Kidney tubule cell (primary cell): ENCODE data around the gene CDKL5.
"Not testable (repeated sequence)": the region's sequence is repeated elsewhere in the genome, so short reads cannot be mapped to it uniquely, and the experiment has no call there.

Experiments used
- DNase-seq: peaks from one replicate; pipeline ENCODE4 v3.0.0-alpha.2; 2018; ENCODE audit warnings: low spot score

CDKL5 gene

DNA sequence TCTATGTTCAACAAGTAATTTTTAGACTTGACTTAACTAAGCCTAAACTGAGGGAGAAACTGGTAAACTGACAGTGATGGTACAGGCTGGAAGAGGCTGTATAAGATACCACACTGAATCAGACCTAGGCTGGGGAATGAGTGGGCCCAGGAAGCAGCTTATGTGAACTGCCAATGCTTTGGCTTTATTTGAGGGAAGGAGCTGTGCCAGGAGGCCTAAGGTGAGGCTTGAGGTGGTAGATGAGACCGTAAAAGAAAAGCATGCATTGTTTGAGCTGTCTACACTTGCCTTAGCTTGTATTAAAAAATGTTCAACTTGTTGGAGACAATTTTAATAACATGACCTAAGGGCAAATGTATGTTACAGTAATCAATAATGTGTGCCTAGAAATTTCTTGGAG, 150.3 kb downstream of the CDKL5 start:
- no peak for DNase-seq

DNA sequence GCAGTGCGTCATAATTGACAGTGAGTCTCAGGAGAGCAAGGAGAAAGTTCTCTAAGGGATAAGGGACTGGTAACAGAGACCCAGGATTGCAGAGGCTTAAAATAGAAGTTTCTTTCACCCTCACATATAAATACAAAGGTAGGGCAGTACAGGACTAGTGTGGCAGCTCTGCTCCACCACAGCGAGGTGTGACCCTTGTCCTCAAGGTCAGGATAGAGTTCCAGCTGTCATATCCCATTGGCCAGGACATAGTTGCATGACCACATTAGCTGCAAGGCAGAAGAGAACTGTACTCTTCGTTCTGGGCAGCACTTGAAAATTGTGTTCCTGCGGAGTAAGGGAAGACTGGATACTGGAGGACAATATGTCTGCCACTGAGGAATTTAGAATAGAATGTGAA, 152.0 kb downstream of the CDKL5 start:
- DNase-seq: no peak

DNA sequence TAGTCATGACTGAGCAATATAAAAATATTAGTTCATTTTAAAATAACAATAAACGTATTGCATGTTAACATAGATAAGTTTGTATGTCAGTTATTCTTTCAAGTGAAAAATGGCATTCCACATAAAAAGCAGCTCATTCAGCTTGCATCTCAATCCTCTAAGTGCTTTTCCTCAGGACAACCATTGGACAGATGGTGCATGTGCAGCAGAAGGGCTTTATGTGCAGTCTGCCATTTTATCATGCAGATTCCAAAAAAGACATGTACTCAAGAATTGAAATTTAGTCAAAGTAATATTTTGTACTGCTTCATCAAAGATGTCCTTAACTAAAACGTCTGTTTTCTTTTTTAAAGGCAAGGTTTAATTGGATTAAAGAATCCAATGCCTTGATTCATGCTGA, 153.1 kb downstream of the CDKL5 start:
- DNase-seq: no peak

DNA sequence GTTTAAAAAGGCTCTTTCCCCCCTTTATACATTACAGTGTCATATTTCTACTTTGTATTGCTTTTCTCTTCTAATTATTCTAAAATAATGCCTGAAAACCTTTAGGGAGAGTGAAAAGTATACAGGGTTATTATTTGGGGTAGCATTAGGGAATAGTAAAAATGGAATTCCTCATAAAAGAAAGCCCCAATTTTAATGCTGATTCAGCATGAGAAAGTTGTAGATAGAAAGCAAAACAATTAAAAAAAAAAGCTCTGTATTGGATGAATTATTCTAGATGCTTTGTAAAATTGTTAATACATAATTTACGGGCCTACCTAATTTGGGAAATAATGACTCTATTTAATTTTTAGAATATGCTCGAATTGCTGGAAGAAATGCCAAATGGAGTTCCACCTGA, 154.1 kb downstream of the CDKL5 start:
- no peak for DNase-seq

DNA sequence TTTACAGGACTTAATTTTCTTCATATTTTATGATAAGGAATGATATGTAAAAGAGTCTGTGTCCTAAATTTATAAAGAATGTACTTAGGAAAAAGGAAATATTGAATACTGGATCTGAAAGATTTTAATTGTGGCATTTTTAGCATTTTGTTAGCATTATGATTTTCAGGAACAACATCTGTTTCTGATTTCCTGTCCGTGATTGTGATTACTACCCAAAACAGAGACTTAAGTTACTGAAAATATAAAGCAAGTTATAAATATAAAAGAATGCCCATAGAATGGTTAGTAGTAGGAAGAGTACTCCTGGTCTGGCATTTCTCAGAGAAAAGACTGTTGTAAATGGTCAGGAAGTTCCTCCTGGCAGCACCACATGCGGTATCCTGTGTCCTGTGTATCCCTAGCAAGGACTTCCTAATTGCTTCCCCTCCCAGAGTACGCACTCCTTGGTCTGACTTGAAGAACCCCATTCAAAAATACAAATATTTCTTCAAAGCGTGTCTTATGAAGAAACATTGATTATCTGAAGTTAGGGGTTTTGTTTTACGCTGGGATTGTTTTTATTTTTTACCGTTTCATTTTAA, 157.6 kb downstream of the CDKL5 start:
- no peak for DNase-seq

DNA sequence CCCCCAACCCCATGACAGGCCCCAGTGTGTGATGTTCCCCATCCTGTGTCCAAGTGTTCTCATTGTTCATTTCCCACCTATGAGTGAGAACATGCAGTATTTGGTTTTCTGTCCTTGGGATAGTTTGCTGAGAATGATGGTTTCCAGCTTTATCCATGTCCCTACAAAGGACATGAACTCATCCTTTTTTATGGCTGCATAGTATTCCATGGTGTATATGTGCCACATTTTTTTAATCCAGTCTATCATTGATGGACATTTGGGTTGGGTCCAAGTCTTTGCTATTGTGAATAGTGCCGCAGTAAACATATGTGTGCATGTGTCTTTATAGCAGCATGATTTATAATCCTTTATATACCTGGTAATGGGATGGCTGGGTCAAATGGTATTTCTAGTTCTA, 163.9 kb downstream of the CDKL5 start:
- not testable (repeated sequence) for DNase-seq

DNA sequence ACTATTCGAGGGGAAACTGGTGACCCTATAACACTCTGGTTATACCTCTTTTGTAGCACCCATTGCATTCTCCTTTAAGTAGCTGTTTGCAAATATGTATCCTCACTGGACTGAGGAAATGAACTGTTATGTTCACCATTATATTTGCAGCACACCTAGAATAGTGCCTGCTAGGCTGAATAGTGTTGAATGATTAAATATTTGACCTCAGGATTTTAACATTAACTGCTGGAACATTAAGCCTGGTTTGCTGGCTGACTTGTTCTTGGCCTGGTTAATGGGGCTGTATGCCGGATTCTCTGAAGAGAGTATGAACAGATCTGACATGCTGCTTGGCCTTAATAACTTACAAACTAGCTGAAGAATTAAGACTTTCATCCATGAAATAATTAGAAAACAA, 166.4 kb downstream of the CDKL5 start:
- no peak for DNase-seq

DNA sequence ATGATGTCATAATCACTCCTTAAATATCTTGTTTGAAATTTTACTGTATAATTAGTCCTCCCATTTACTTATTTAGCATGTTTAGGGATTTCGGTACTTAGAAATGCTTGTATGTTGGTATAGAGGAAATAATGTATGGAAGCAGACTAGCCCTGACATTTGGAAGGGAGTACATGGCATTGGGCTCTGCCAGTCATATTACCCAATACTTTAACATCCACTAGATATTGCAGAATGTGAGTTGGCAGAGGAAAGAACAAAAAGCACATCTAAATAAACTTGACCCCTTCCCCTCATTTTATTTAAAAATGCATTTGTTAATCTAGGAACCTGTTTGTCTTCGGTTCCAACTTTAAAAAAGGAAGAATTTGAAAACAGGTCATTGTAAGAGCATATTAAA, 168.7 kb downstream of the CDKL5 start:
- no peak for DNase-seq

DNA sequence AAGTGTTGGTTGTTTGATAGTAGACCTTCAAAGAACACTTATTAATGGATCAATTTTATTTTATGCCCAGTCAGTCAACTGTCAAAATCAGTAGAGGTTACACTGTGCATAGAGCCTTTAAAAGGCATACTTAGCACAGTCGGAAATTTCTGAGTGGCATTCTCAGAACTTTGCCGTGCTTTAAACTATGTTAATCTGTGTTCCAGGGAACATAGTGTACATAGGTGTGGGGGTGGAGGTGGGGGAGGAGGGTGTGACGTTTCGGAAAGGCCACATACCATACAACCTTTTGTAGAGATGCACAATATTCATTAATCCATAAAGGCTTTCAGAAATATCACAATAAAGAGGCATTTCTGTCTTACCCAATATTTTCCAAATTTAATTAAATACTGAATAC, 170.7 kb downstream of the CDKL5 start:
- DNase-seq: no peak

DNA sequence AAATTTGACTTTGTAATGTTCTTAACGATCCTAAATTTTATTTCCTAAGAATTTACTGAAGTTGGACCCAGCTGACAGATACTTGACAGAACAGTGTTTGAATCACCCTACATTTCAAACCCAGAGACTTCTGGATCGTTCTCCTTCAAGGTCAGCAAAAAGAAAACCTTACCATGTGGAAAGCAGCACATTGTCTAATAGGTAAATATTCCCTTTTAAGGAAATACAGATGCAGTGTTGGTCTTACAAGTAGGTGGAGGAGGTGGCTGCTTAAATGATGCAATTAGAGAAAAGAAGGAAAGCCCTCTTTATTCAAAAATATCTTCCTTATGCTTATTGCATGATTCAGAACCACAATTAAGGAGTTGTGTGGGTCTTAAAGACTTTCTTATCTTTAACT, 173.0 kb downstream of the CDKL5 start:
- no peak for DNase-seq

DNA sequence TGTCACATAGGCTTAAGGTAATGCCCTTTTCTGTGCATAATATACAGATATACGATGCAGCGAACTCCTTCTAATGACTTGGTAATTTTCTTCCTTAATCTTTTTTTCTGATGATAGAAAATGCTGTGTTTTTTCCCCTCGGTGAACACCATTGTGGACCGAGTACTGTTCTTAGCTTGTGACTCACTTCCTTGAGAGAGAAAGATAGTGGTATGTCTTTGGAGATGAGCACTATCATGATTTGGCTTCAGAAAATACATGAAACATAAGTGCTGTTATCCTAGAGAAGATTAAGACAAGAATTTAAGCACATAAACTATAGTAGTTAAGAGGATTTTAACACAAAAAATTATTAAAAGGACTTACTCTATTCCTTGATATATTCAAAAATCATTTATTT, 182.6 kb downstream of the CDKL5 start:
- DNase-seq: no peak

DNA sequence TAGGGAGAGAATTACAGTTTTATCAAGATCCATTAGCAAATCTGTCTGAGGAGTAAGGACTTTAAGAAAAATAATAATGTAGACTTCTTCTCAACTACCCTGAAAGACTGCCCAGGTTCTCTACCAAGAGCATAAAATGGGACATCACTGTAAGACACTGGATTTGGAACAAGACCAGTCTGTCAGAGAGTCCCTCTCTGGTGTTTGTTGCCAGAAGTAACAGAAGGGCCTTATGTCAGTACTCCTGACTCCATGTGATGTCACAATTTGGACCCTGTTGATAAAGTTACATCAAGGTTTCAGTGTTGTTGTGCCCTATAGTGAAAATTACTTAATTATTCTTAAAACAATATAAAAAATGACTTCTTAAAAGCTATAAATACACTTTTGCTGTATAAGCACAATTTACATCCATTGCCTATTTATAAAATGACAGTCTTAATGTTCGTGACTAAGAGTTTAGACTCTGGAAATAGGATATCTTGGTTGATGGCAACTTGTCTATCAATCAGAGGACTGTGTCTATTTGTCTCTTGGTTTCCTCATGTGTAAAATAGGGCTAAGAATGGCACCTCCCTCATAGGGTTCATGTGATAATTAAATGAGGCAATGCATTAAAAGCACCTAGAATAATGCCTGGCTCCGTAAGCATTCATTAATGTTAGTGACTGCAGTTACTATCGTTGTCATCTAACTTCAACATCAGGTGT, 188.7 kb downstream of the CDKL5 start:
- DNase-seq: no peak

DNA sequence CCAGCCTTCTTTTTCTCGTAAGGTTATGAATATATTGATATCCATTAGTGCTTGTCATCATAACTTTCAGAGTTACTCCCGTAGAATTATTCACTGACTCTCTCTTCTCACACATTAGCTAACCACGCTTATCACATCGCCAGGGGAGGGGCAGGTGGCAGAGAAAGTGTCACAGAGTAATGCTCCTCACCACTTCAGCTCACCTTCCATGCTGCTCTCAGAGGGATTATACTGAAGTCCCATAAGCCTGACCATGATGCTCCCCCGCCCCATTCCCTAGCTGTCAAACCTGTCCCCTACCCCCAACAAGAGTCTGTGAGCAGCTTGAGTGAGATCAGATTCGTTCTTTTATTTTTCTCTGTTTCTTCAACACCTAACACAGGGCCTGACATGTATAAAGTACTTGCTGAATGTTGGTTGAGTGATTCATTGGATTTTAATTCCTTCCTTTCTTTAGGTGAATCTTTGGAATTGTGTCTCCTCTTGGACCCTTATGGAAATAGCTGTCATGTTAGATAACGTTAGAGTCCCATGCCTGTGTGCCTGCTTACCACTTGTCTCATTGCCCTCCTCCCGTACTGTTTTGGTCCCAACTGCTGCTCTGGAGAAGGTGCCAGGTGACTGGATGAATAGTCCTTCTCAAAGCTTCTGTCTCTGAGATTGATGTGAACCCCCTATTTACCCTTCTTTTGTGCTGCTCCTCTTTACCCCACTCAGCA, 191.4 kb downstream of the CDKL5 start:
- DNase-seq: peak; percentile 11

DNA sequence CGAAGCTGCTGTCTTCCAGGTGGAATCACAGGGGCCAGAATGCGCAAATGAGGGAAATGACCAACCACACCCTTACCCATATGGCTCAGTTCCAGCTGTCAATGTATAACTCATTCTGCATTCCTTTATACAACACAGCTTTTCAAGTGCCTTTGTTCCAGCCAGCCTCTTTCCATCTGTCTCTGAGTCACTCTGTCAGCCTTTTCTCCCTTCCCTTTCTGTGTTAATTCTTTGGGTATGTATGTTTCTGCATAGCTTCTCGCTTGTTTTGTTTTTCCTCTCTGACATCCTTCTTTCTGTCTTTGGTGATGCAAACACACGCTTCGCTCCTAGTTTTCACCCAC, 192.0 kb downstream of the CDKL5 start:
- DNase-seq: peak; percentile 90

DNA sequence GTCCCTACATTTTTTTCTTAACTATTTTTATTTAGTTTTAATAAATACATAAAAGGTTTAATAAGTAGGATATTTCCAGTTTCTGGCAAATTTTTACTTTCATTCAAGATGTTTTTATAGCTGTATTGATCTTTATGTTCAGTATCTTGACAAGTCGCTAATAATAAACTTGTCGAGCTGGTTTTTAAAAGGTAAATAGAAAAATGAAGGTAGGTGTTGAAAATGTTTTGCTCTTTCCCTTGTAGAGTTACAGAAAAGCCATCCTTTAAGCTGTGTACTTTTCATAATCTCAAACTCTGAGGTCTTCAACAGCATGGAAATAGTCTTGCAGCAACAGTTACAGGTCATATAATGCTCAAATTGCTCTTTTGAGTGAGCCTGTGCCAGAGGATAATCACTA, 193.9 kb downstream of the CDKL5 start:
- DNase-seq: no peak

DNA sequence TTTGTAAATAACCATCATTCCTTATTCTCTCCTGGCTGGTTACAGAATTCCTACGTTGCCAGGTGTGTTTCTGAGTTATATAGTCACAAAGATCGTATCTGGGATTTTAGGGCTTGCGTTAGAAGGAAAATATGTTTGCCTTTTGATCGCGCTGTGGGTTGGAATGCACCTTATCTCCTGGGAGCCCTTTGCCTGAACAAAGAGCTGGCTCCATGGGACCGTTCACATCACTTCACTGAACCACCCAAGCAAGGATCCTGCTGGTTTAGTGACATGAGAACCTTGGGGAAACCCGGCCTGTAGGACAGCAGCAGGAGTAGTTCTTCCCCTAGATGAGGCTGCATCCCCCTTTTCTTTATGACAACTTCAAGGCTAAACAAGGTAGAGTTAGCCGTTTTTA, 194.9 kb downstream of the CDKL5 start:
- DNase-seq: peak; percentile 10

DNA sequence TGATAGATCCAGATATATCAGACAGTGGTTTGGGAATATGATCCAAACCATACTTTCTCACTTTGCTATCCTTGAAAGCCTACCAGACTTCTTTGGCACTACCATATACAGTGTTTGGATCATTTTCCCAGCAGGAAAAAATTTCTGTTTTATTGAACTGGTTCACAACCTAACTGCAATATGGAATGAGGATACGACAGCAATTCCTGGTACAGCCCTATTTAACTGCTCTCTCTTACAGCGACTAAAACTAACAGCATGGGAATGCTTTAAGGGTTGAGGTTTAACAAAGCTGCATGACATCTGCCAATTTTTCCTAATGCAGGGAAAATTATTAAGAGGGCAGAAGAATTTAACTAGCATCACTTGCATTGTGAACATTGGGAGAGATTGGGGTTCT, 199.2 kb downstream of the CDKL5 start:
- no peak for DNase-seq

DNA sequence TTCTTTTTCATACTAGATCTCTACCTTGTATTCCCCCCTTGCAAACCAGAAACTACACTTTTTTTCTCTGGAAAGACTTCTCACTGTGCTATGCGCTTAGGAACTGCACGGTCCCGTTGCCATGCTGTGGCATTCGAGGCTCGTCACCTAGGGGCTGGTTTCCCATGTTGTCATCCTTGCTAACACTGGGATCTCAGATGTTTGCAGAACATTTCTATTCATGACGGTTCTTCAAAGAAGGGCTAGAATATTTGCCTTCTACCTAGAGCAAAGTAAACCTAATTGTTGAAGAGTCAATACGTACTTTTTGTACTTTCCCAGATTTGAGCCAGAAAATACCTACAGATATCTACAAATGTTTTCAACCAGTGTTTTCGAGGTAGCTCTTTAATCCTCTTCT, 205.5 kb downstream of the CDKL5 start:
- no peak for DNase-seq

DNA sequence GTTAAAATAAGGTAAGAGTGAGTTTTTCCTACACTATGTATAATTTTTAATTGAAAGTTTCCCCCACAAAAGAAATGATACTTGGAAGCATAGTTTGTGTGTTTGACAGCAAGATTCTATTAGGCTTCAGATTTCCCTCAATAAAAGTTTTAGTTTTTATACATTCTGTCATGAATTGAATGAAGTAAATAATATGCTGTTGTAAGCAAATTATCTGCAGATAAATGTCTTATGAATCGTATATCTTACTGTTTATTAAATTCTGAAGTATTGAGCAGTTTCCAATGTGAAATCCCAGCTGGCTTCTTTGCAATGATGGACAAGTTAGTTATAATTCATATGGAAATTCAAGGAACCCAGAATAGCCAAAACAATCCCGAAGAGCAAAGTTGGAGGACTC, 213.0 kb downstream of the CDKL5 start:
- no peak for DNase-seq

DNA sequence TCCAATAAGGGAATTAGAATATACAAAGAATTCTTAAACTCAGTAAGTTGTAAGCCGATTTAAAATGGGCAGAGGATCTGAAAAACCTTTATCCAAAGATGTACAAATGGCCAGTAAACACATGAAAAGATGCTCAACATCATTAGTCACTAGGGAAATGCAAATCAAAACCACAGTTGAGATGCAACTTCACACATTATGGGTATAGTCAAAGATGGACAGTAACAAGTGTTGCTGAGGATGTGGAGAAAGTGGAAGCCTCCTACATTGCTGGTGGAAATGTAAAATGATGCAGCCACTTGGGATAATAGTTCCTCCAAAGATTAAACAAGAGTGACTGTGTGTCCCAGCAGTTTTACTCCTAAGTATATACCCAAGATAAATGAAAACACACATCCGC, 213.9 kb downstream of the CDKL5 start:
- DNase-seq: no peak

DNA sequence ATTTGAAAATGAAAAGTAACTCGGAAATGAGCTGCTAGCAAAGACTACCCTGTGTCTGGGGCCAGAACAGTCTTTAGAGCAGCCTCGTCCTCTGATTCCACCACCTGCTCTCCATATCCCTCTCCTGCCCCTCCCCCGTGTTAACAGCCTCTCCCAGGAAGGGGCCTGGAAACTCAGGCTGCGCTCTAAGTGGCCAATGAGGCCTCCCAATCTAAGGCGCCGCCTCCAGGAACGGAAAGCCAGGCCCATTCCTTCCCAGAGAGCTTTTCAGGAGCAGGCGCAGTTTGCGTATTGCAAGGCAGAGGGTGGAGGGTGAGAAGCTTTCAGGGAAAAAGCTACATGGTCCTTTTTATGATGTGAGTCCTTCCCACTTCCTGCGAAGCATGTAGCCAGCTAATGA, 215.3 kb downstream of the CDKL5 start:
- no peak for DNase-seq

DNA sequence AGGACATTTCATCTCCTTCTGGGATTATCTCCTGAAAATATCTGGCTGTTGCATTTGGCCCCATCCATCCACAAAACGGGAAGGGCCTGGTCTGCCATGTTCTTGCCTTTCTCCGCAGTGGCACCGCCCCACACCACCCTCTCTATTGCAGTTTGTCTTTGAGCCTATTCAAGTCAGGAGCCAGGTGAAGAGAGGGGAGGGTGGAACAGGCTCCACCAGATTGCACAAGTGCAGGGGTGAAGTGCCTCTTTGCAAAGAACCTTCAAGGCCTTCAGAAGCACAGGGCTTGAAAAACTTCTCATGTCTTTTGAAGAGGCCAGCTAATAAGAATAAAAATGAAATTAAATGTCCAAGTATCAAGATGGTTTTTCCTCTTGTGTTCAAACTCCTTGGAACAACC, 217.8 kb downstream of the CDKL5 start:
- DNase-seq: no peak

DNA sequence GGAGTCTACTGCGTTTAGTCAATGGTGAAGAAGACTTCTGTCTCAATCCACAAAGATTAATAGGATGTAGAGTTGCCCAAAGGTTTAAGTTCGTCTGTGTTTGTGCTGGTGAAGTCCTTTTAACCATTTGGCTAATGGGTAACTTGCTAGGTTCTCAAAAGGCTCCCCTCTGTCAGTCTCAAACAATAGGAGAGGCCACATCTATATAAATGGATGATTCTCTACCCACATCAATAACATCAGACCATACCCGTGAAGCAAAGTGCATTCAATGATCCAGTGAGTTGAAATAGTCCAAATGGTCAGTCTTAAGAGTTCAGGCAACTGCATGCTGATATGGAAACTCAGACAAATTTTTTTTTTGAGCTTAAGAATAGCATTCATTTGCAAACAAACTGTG, 218.4 kb downstream of the CDKL5 start:
- DNase-seq: no peak

DNA sequence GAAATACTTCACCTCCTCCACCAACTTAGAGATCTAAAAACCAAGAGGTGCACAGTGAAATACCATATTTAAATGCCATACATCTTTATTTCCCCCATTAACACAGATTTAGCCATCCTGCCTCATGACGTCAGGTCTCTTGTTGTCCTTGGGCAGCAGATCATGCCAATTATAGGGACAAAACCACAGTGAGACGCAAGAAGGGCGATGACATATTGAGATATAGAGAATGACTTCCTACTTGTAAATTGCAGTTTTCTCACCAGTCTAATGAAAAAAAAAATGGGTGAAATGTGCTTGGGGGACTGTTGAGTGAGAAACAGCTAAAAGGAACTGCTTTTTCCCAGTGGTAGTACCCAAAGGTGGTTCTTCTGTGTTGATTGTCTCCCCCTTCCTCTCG, 222.2 kb downstream of the CDKL5 start:
- DNase-seq: no peak
